ENCODE results near the gene PRDX3.
"Not testable (repeated sequence)": the region's sequence is repeated elsewhere in the genome, so short reads cannot be mapped to it uniquely, and the experiment has no call there.

PRDX3 gene

GRCh38 chr10:119180850-119181400 lies 2.3 kb upstream of the PRDX3 start:
- not testable (repeated sequence) for H4K8ac ChIP-seq (ENCODE audit: low read depth, low read length); H3K4ac ChIP-seq (ENCODE audit: low read length); H2BK15ac ChIP-seq (ENCODE audit: low read length); H3K27me3 ChIP-seq (ENCODE audit: control insufficient read depth in 3 of 3, insufficient read depth in 3 of 3, low read depth in 1 of 3, low read length in 3 of 3); H3K4me1 ChIP-seq (ENCODE audit: control insufficient read depth in 2 of 2, insufficient read depth in 1 of 2, low read depth in 1 of 2, low read length in 2 of 2); H3K9ac ChIP-seq (ENCODE audit: low read depth, low read length, poor library complexity); H4K91ac ChIP-seq (ENCODE audit: low read depth, low read length, poor library complexity); H2AFZ ChIP-seq (ENCODE audit: low read length); H2BK5ac ChIP-seq (ENCODE audit: low read length); H3K14ac ChIP-seq (ENCODE audit: low read length); H3K23ac ChIP-seq (ENCODE audit: low read depth, low read length, poor library complexity); H2BK120ac ChIP-seq (ENCODE audit: low read depth, low read length); H2BK12ac ChIP-seq (ENCODE audit: low read length); H3K27ac ChIP-seq (replicated peaks; ENCODE audit: low read length); H3K79me1 ChIP-seq (ENCODE audit: low read depth, low read length); H3K4me2 ChIP-seq (ENCODE audit: insufficient read depth, low read length, poor library complexity, severe bottlenecking); DNase-seq (ENCODE audit: low spot score); H2AK5ac ChIP-seq (ENCODE audit: low read depth, low read length); H3K4me3 ChIP-seq (ENCODE audit: low read length in 2 of 2); H3K18ac ChIP-seq (ENCODE audit: low read length); H3K9me3 ChIP-seq (replicated peaks in 1 of 2; ENCODE audit: control insufficient read depth in 2 of 2, insufficient read depth in 1 of 2, low read depth in 1 of 2, low read length in 2 of 2)
- H3K36me3 ChIP-seq (replicated peaks in 1 of 2; ENCODE audit: control insufficient read depth in 2 of 2, insufficient read depth in 2 of 2, low read length in 2 of 2): peaks cover 10 to 14% of the 10 kb centered on the region in 2 donors
- WGBS, 2 donors (ENCODE audit: extremely low coverage in 2 of 2, insufficient read length in 2 of 2, insufficient replicate concordance in 1 of 2): no CpG with 5 or more reads among the region's 7 CpGs

DNA sequence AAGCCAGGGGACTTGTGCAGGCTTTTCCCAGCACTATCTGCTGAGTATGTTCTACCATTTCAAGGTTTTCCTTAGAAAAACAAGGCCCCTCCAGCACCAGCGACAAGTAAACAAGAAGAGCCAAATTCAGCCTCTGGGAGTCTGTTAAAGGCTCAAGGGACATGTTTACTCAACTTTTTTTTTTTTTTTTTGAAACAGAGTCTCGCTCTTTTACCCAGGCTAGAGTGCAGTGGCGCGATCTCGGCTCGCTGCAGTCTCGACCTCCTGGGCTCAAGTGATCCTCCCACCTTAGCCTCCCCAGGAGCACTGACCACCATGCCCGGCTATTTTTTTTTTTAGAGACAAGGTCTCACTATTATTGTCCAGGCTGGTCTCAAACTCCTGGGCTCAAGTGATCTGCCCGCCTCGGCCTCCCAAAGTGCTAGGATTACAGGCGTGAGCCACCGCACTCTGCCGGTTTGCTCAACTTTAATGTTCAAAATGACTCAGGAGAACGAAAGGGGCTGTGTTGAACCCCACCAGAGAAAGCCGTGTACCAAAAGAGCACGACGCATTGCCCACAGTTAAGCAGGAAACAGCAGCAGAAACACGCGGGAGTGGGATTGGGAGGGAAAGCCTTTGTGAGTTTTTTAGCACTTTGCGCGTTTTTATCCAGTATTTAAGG lies 772 bp downstream of the PRDX3 start:
- no peak overlapping the region for H3K14ac ChIP-seq (ENCODE audit: low read length)
- H2BK120ac ChIP-seq (ENCODE audit: low read depth, low read length): no peak overlapping the region
- H3K27ac ChIP-seq (replicated peaks; ENCODE audit: low read length): peak overlapping the region; percentile 96
- no peak overlapping the region for H4K91ac ChIP-seq (ENCODE audit: low read depth, low read length, poor library complexity)
- H4K8ac ChIP-seq (ENCODE audit: low read depth, low read length): no peak overlapping the region
- no peak overlapping the region for H2BK12ac ChIP-seq (ENCODE audit: low read length)
- no peak overlapping the region for H3K4ac ChIP-seq (ENCODE audit: low read length)
- H2AK5ac ChIP-seq (ENCODE audit: low read depth, low read length): peak overlapping the region; percentile 23
- no peaks in the 10 kb centered on the region for H3K9me3 ChIP-seq (replicated peaks in 1 of 2; ENCODE audit: control insufficient read depth in 2 of 2, insufficient read depth in 1 of 2, low read depth in 1 of 2, low read length in 2 of 2)
- WGBS, 2 donors (ENCODE audit: extremely low coverage in 2 of 2, insufficient read length in 2 of 2, insufficient replicate concordance in 1 of 2): no CpG with 5 or more reads among the region's 21 CpGs
- peak overlapping the region; percentile 92 for H3K23ac ChIP-seq (ENCODE audit: low read depth, low read length, poor library complexity)
- H3K79me1 ChIP-seq (ENCODE audit: low read depth, low read length): peaks cover 5% of the 10 kb centered on the region
- peak overlapping the region; percentile 84 to 94 for H3K4me3 ChIP-seq (ENCODE audit: low read length in 2 of 2)
- no peak for DNase-seq (ENCODE audit: low spot score)
- no peak overlapping the region for H2BK15ac ChIP-seq (ENCODE audit: low read length)
- H2AFZ ChIP-seq (ENCODE audit: low read length): peak overlapping the region; percentile 95
- peaks cover 6 to 8% of the 10 kb centered on the region in 2 donors for H3K4me1 ChIP-seq (ENCODE audit: control insufficient read depth in 2 of 2, insufficient read depth in 1 of 2, low read depth in 1 of 2, low read length in 2 of 2)
- H2BK5ac ChIP-seq (ENCODE audit: low read length): peak overlapping the region; percentile 80
- H3K4me2 ChIP-seq (ENCODE audit: insufficient read depth, low read length, poor library complexity, severe bottlenecking): peak overlapping the region; percentile 81
- H3K9ac ChIP-seq (ENCODE audit: low read depth, low read length, poor library complexity): peak overlapping the region; percentile 99
- H3K36me3 ChIP-seq (replicated peaks in 1 of 2; ENCODE audit: control insufficient read depth in 2 of 2, insufficient read depth in 2 of 2, low read length in 2 of 2): peaks cover 19 to 42% of the 10 kb centered on the region in 2 donors
- no peaks in the 10 kb centered on the region for H3K27me3 ChIP-seq (ENCODE audit: control insufficient read depth in 3 of 3, insufficient read depth in 3 of 3, low read depth in 1 of 3, low read length in 3 of 3)
- H3K18ac ChIP-seq (ENCODE audit: low read length): peak overlapping the region; percentile 99

GRCh38 chr10:119176166-119176565 lies 2.4 kb downstream of the PRDX3 start:
- WGBS, 2 donors (ENCODE audit: extremely low coverage in 2 of 2, insufficient read length in 2 of 2, insufficient replicate concordance in 1 of 2): no CpG with 5 or more reads among the region's 6 CpGs
- H3K9ac ChIP-seq (ENCODE audit: low read depth, low read length, poor library complexity): no peak overlapping the region
- H2BK5ac ChIP-seq (ENCODE audit: low read length): no peak overlapping the region
- H3K36me3 ChIP-seq (replicated peaks in 1 of 2; ENCODE audit: control insufficient read depth in 2 of 2, insufficient read depth in 2 of 2, low read length in 2 of 2): peaks cover 32 to 59% of the 10 kb centered on the region in 2 donors
- H4K91ac ChIP-seq (ENCODE audit: low read depth, low read length, poor library complexity): no peak overlapping the region
- no peak overlapping the region for H2BK12ac ChIP-seq (ENCODE audit: low read length)
- H3K4me1 ChIP-seq (ENCODE audit: control insufficient read depth in 2 of 2, insufficient read depth in 1 of 2, low read depth in 1 of 2, low read length in 2 of 2): peaks cover 6 to 9% of the 10 kb centered on the region in 2 donors
- no peaks in the 10 kb centered on the region for H3K27me3 ChIP-seq (ENCODE audit: control insufficient read depth in 3 of 3, insufficient read depth in 3 of 3, low read depth in 1 of 3, low read length in 3 of 3)
- no peak overlapping the region for H3K27ac ChIP-seq (replicated peaks; ENCODE audit: low read length)
- H3K14ac ChIP-seq (ENCODE audit: low read length): no peak overlapping the region
- no peak overlapping the region for H3K4me3 ChIP-seq (ENCODE audit: low read length in 2 of 2)
- no peak overlapping the region for H2AK5ac ChIP-seq (ENCODE audit: low read depth, low read length)
- H3K4ac ChIP-seq (ENCODE audit: low read length): no peak overlapping the region
- H3K23ac ChIP-seq (ENCODE audit: low read depth, low read length, poor library complexity): no peak overlapping the region
- peaks cover 5% of the 10 kb centered on the region for H3K79me1 ChIP-seq (ENCODE audit: low read depth, low read length)
- H2BK15ac ChIP-seq (ENCODE audit: low read length): no peak overlapping the region
- no peak overlapping the region for H4K8ac ChIP-seq (ENCODE audit: low read depth, low read length)
- no peak overlapping the region for H3K18ac ChIP-seq (ENCODE audit: low read length)
- H3K4me2 ChIP-seq (ENCODE audit: insufficient read depth, low read length, poor library complexity, severe bottlenecking): no peak overlapping the region
- H2BK120ac ChIP-seq (ENCODE audit: low read depth, low read length): no peak overlapping the region
- no peak for DNase-seq (ENCODE audit: low spot score)
- H2AFZ ChIP-seq (ENCODE audit: low read length): no peak overlapping the region
- peaks cover 0 to 1% of the 10 kb centered on the region in 2 donors for H3K9me3 ChIP-seq (replicated peaks in 1 of 2; ENCODE audit: control insufficient read depth in 2 of 2, insufficient read depth in 1 of 2, low read depth in 1 of 2, low read length in 2 of 2)

- Histone ChIP-seq H2BK5ac (ENCODE audit: low read length) (no peak overlapping the region), H3K27ac (replicated peaks; ENCODE audit: low read length) (no peak overlapping the region), H3K4ac (ENCODE audit: low read length) (no peak overlapping the region), H3K36me3 (replicated peaks in 1 of 2; ENCODE audit: control insufficient read depth in 2 of 2, insufficient read depth in 2 of 2, low read length in 2 of 2) (peaks cover 41 to 77% of the 10 kb centered on the region in 2 donors), H3K9me3 (replicated peaks in 1 of 2; ENCODE audit: control insufficient read depth in 2 of 2, insufficient read depth in 1 of 2, low read depth in 1 of 2, low read length in 2 of 2) (peaks cover 0 to 1% of the 10 kb centered on the region in 2 donors), H3K4me3 (ENCODE audit: low read length in 2 of 2) (no peak overlapping the region), H3K14ac (ENCODE audit: low read length) (no peak overlapping the region), H3K18ac (ENCODE audit: low read length) (no peak overlapping the region), H2AFZ (ENCODE audit: low read length) (no peak overlapping the region), H4K8ac (ENCODE audit: low read depth, low read length) (no peak overlapping the region), H3K4me1 (ENCODE audit: control insufficient read depth in 2 of 2, insufficient read depth in 1 of 2, low read depth in 1 of 2, low read length in 2 of 2) (peaks cover 5 to 9% of the 10 kb centered on the region in 2 donors), H3K27me3 (ENCODE audit: control insufficient read depth in 3 of 3, insufficient read depth in 3 of 3, low read depth in 1 of 3, low read length in 3 of 3) (no peaks in the 10 kb centered on the region), H2BK12ac (ENCODE audit: low read length) (no peak overlapping the region), H3K79me1 (ENCODE audit: low read depth, low read length) (peaks cover 5% of the 10 kb centered on the region), H3K4me2 (ENCODE audit: insufficient read depth, low read length, poor library complexity, severe bottlenecking) (no peak overlapping the region), H3K9ac (ENCODE audit: low read depth, low read length, poor library complexity) (no peak overlapping the region), H2AK5ac (ENCODE audit: low read depth, low read length) (no peak overlapping the region), H3K23ac (ENCODE audit: low read depth, low read length, poor library complexity) (no peak overlapping the region), H2BK120ac (ENCODE audit: low read depth, low read length) (no peak overlapping the region), H2BK15ac (ENCODE audit: low read length) (no peak overlapping the region), H4K91ac (ENCODE audit: low read depth, low read length, poor library complexity) (no peak overlapping the region)
- no CpG with 5 or more reads among the region's 2 CpGs for WGBS, 2 donors (ENCODE audit: extremely low coverage in 2 of 2, insufficient read length in 2 of 2, insufficient replicate concordance in 1 of 2)
- no peak for DNase-seq (ENCODE audit: low spot score)
Observed at GRCh38 chr10:119174109-119174508, 4.5 kb downstream of the PRDX3 start.

Data from neuronal stem cell (in vitro differentiated cells).